PC-9 (cell line): ENCODE data around the gene PSTPIP1. TPM values are rescaled to one million over a fixed set of nuclear protein-coding genes. Genes with fewer than 3 reads are reported as not detected.

Experiments used
- BruUV-seq: library from RNA; stranded (reverse); fragments of 400-500 nt; replicated peaks from 2 replicates; lab custom pipeline; 2021; lab: Mats Ljungman, UMichigan
- CTCF ChIA-PET: fragments of 300-600 bp; sonication (Branson Sonifier 250); formaldehyde crosslinking; loops from one replicate; lab custom pipeline; 2022; ENCODE audit warnings: antibody characterized with exemption; lab: Charles Lee
- POLR2A ChIA-PET: fragments of 300-600 bp; sonication (Branson Sonifier 250); formaldehyde crosslinking; loops from one replicate; lab custom pipeline; 2022; ENCODE audit warnings: antibody characterized with exemption; ENCODE audit not compliant: unreplicated experiment; lab: Charles Lee
- DNase-seq, 2 experiments: peaks; one replicate each; pipeline versions ENCODE4 v3.0.0 to v3.0.0-alpha.2; 2015 to 2022; ENCODE audit warnings: mixed read lengths in 1 of 2
- H2AFZ ChIP-seq: fragments of 200-600 bp; sonication (generic); 2 replicates; pipeline ENCODE4 v1.8.1; 2017; ENCODE audit warnings: antibody characterized with exemption
- H3F3A ChIP-seq: fragments of 200-600 bp; sonication (generic); 2 replicates; pipeline ENCODE4 v1.8.1; 2017; ENCODE audit warnings: antibody characterized with exemption, mild to moderate bottlenecking, low read depth; ENCODE audit not compliant: insufficient read depth
- H3K27ac ChIP-seq: fragments of 200-600 bp; sonication (generic); 2 replicates; pipeline ENCODE4 v1.6.1; 2016; ENCODE audit warnings: mixed run types
- H3K27me3 ChIP-seq: fragments of 200-600 bp; sonication (generic); 2 replicates; pipeline ENCODE4 v1.6.1; 2016; ENCODE audit warnings: low read depth, mixed run types; ENCODE audit not compliant: insufficient read depth
- H3K36me3 ChIP-seq: fragments of 200-600 bp; sonication (generic); 2 replicates; pipeline ENCODE4 v1.6.1; 2016; ENCODE audit warnings: low read depth, mixed run types
- H3K4me1 ChIP-seq: fragments of 200-600 bp; sonication (generic); replicated peaks from 2 replicates; pipeline ENCODE4 v1.6.1; 2016; ENCODE audit warnings: mixed run types; ENCODE audit not compliant: insufficient read depth
- H3K4me2 ChIP-seq: fragments of 200-600 bp; sonication (generic); 2 replicates; pipeline ENCODE4 v1.6.1; 2017; ENCODE audit warnings: mixed run types
- H3K4me3 ChIP-seq: fragments of 200-600 bp; sonication (generic); 2 replicates; pipeline ENCODE4 v1.6.1; 2016; ENCODE audit warnings: mixed run types
- H3K79me2 ChIP-seq: fragments of 200-600 bp; sonication (generic); 2 replicates; pipeline ENCODE4 v1.6.1; 2017; ENCODE audit warnings: low read depth, mixed run types
- H3K9me2 ChIP-seq: fragments of 200-600 bp; sonication (generic); 2 replicates; pipeline ENCODE4 v1.8.1; 2017; ENCODE audit warnings: mild to moderate bottlenecking; ENCODE audit not compliant: insufficient read depth
- H3K9me3 ChIP-seq: fragments of 200-600 bp; sonication (generic); 2 replicates; pipeline ENCODE4 v1.8.1; 2016; ENCODE audit warnings: low read depth; ENCODE audit not compliant: insufficient read depth
- H4K20me1 ChIP-seq: fragments of 200-600 bp; sonication (generic); 2 replicates; pipeline ENCODE4 v1.8.1; 2017; ENCODE audit not compliant: insufficient read depth
- CTCF ChIP-seq: fragments of 200-600 bp; sonication (generic); conservative IDR thresholded peaks from 2 replicates; pipeline ENCODE4 v1.6.1; 2017; ENCODE audit warnings: mixed run types, antibody characterized with exemption, mild to moderate bottlenecking, moderate library complexity
- EZH2 ChIP-seq: fragments of 200-600 bp; sonication (generic); IDR thresholded peaks from 2 replicates; pipeline ENCODE4 v1.8.0; 2017; ENCODE audit warnings: antibody characterized with exemption, low read depth
- intact Hi-C: fragments of 100-400 bp; cut with micrococcal nuclease; formaldehyde crosslinking; loops from one replicate; pipeline ENCODE4 v1.10.0; 2022; ENCODE audit not compliant: unreplicated experiment
- total RNA-seq: library from RNA; stranded (reverse); gene quantifications from 2 replicates; pipeline ENCODE4 v1.2.3, GENCODE V29; 2021

The PSTPIP1 gene
- total RNA-seq, 1 experiment from 2014 or later: not detected

GRCh38 chr15:77004189-77004588, 9.3 kb downstream of the PSTPIP1 start:
- intact Hi-C loops: no loop called here
- Histone ChIP-seq H3K4me2 (no peak overlapping the region), H3K4me1 (no peaks in the 10 kb centered on the region), H3K9me2 (no peaks in the 10 kb centered on the region), H2AFZ (no peak overlapping the region), H3K27me3 (peaks cover 4% of the 10 kb centered on the region; the same call in 1 of the 2 replicates), H3F3A (no peaks in the 10 kb centered on the region), H3K4me3 (no peak overlapping the region), H3K9me3 (no peaks in the 10 kb centered on the region), H4K20me1 (no peaks in the 10 kb centered on the region), H3K27ac (no peak overlapping the region), H3K79me2 (no peaks in the 10 kb centered on the region), H3K36me3 (no peaks in the 10 kb centered on the region)
- BruUV-seq: no TSS peak
- CTCF ChIA-PET: interaction anchor here (0.7 kb wide), 1 partner anchor 161 kb away, joined by 5 read pairs; no protein-coding TSS in a partner anchor
- DNase-seq: no peak
- POLR2A ChIA-PET: no interaction called here
- no peak for TF ChIP-seq CTCF

DNA sequence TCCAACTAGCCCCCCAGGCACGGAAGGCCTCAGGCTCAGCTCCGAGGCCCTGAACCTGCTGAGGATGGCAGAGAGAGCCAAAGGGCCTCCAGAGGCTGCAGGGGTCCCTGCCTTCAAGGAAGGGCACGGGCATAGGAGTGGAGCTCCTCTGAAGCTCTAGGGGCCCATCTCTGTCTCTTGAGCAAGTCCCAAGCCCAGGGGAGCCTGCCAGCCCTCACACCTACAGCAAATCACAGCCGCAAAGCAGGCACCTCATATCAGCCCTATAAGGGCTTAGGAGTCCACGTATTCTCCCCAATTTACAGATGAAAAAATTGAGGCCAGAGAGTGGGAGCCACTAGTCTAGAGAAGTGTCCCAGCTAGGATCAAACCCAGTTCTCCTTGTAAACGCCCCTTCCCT, 14.2 kb downstream of the PSTPIP1 start:
- Histone ChIP-seq H3F3A (no peaks in the 10 kb centered on the region), H3K36me3 (no peaks in the 10 kb centered on the region), H3K27me3 (peaks cover 4% of the 10 kb centered on the region; the same call in 1 of the 2 replicates), H3K4me2 (no peak overlapping the region), H2AFZ (no peak overlapping the region), H3K9me2 (no peaks in the 10 kb centered on the region), H3K79me2 (no peaks in the 10 kb centered on the region), H3K4me1 (peaks cover 8% of the 10 kb centered on the region; the same call in 1 of the 2 replicates), H3K4me3 (no peak overlapping the region), H4K20me1 (no peaks in the 10 kb centered on the region), H3K27ac (no peak overlapping the region), H3K9me3 (no peaks in the 10 kb centered on the region)
- intact Hi-C loops: no loop called here
- CTCF ChIA-PET: no interaction called here
- POLR2A ChIA-PET: no interaction called here
- TF ChIP-seq EZH2 (no peak), CTCF (no peak)
- BruUV-seq: no TSS peak
- no peak for DNase-seq

- Histone ChIP-seq H4K20me1 (no peaks in the 10 kb centered on the region), H3K27ac (no peak overlapping the region), H3K4me3 (no peak overlapping the region), H3K9me3 (no peaks in the 10 kb centered on the region), H3K4me2 (no peak overlapping the region), H3K9me2 (no peaks in the 10 kb centered on the region), H3K36me3 (no peaks in the 10 kb centered on the region), H3K4me1 (peaks cover 10% of the 10 kb centered on the region; the same call in 1 of the 2 replicates), H2AFZ (no peak overlapping the region), H3F3A (no peaks in the 10 kb centered on the region), H3K79me2 (no peaks in the 10 kb centered on the region), H3K27me3 (peaks cover 4% of the 10 kb centered on the region; the same call in 1 of the 2 replicates)
- DNase-seq: no peak
- ChIA-PET CTCF (no interaction called here), POLR2A (no interaction called here)
- intact Hi-C loops: no loop called here
- BruUV-seq: no TSS peak
- TF ChIP-seq EZH2: no peak
These were observed 14.9 kb downstream of the PSTPIP1 start for GRCh38 chr15:77009646-77010311.
